Stimulated activated CD8-positive, alpha-beta memory T cell treated with anti-CD3 and anti-CD28 coated beads, Interleukin-4, amount 100 ng/mL, for 48 hours (primary cell): ENCODE measurements around the gene SLC7A8.
A peak's percentile ranks its signal among the peaks of the same experiment; 100 is the strongest.

Experiments
- DNase-seq: peaks from one replicate; pipeline ENCODE4 v3.0.0-alpha.2; 2020

The SLC7A8 gene

GRCh38 chr14:23182372-23183157 lies 895 bp downstream of the SLC7A8 start:
- DNase-seq, result peak; percentile 58

DNA sequence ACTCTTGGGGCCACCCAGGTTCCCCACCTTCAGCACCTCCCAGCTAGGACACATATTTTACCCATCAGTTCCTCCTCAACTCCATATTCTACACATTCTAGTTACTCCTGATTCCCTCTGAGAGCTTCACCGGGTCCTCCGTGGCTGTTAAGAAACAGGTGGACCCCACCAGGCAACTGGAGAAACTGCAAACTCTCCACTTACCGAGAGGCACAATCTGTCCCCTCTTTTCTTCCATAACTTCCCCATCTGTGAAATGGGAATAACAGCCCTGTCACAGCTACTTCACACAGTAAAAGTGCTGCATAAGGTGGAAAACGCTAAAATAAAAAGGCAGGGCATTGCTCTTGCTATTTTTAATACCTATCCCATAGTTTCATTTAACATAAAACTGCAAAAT lies 1.5 kb downstream of the SLC7A8 start:
- DNase-seq, result no peak

- no peak for DNase-seq
Observed at GRCh38 chr14:23181453-23181852, 2.0 kb downstream of the SLC7A8 start.

DNA sequence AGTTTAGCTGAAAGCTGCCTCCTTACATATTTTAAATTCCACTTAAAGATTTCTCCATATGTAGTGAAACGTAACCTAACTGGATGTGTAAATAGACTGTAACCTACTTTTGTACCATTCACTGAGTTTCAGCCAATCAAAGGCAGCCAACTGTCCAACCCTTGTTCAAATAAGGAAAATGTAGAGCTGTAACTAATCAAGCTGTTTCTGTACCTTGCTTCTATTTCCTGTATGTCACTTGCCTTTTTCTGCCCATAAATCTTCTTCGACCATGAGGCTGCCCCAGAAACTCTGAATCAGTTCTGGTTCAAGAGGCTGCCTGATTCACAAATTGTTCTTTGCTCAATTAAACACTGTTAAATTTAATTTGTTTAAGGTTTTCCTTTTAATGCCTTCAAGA lies 6.3 kb downstream of the SLC7A8 start:
- DNase-seq, result no peak

- DNase-seq, result no peak
Observed at GRCh38 chr14:23175823-23176222, 7.6 kb downstream of the SLC7A8 start.

GRCh38 chr14:23174296-23175184 lies 8.9 kb downstream of the SLC7A8 start:
- DNase-seq, result no peak

GRCh38 chr14:23173796-23174195 lies 9.7 kb downstream of the SLC7A8 start:
- DNase-seq, result no peak

GRCh38 chr14:23173031-23173430 lies 10.4 kb downstream of the SLC7A8 start:
- no peak for DNase-seq

GRCh38 chr14:23172574-23172973 lies 10.9 kb downstream of the SLC7A8 start:
- DNase-seq, result no peak

GRCh38 chr14:23172096-23172495 lies 11.4 kb downstream of the SLC7A8 start:
- DNase-seq, result no peak

- no peak for DNase-seq
Observed at GRCh38 chr14:23171222-23171975, 12.1 kb downstream of the SLC7A8 start.

DNA sequence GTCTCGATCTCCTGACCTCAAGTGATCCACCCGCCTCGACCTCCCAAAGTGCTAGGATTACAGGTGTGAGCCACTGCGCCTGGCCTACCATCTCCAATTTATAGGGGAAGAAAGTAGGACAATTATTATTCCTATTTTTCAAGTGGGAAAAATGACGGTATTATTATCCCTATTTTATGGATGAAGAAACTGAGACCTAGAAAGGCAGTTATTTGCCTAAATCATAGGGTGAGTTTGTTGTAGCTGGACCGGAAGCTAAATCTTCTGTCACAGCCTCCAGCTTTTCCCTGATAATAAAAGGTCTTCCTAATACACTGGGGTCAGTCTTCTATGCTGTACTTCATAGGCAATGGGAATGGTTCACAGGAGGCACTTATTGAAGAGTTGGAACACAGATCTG lies 13.8 kb downstream of the SLC7A8 start:
- no peak for DNase-seq

- DNase-seq, result no peak
Observed at GRCh38 chr14:23168246-23168645, 15.2 kb downstream of the SLC7A8 start.

DNA sequence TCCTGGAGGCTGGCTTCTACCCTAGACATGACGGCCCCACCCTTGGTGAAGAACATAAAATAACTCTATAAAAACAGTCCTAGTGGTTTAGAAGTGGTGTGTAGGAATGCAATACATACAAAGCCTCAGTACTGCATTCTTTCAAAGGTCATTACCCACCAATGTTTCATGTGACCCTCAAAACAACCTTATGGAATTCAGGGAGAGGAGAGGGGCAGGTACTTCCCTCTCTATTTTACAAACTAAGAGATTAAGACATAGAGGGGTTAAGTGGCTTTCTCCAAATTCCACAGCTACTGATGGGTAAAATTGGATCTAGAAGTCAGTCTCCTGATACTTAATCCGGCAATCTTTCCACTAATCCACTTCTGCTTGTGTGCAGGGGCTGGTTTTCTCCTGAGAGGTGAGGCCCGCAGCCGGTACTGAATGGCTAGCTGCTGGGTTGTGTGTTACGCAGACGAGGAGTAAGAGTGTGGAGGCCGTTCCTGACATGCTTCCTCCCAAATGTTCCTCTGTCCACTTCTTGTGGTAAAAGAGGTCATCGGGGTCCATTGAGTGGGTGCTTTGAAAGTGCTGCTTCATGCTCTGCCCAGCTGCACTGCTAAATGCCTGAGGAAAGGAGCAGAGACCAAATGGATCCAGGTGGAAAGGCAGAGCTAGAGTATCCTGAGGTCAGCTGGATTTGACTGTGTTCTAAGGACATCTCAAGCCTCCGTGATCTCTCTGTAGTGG lies 16.2 kb downstream of the SLC7A8 start:
- DNase-seq, result no peak

GRCh38 chr14:23164949-23165348 lies 18.5 kb downstream of the SLC7A8 start:
- no peak for DNase-seq

- no peak for DNase-seq
Observed at GRCh38 chr14:23164250-23164649, 19.2 kb downstream of the SLC7A8 start.

GRCh38 chr14:23163830-23164229 lies 19.6 kb downstream of the SLC7A8 start:
- no peak for DNase-seq

DNA sequence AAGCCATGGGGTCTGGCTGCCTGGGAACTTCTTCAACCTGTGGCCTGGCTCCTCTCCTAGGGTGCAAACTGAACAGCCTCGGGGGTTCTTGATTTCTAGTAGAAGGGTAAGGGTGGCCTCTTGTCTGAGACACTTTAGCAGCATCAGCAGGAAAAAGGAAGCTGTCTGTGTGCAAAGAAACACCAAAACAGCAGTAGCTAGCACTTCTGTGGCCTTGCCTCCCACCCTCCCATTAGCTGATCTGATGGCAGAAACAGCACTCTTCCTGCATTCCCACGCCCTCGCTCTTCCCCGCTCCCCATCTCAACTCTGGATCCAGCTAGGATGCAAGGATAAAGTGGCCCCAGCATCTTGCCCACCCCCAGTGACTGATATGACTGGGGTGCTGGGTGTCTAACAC lies 20.7 kb downstream of the SLC7A8 start:
- no peak for DNase-seq

GRCh38 chr14:23162005-23162404 lies 21.5 kb downstream of the SLC7A8 start:
- no peak for DNase-seq

DNA sequence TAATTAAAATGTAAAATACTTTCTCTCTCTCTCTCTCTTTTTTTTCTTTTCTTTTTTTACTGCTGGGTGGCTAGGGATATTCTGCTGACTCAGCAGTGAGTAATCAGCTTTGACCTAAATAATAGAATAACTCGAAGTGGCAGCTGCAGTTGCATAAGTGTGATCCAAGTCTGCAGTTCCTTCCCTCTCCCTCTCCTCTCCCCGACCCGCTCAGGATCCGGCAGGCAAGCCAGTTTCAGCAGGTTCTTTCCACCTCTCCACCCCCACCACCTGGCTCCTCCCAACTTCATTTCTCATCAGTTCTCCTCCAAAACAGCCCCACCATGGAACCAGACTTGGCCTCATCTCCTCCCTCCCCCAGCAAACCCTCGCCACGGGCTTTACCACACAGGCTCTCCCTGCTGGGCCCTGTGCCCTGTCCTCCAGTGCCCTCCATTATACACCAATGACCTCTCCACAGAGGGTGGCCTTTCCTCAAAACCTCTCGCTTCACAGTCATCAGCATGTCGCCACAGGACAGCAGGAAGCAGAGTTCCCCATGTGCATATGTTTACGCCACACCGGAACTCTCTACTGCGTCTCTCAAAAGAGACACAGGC lies 22.4 kb downstream of the SLC7A8 start:
- DNase-seq, result no peak

DNA sequence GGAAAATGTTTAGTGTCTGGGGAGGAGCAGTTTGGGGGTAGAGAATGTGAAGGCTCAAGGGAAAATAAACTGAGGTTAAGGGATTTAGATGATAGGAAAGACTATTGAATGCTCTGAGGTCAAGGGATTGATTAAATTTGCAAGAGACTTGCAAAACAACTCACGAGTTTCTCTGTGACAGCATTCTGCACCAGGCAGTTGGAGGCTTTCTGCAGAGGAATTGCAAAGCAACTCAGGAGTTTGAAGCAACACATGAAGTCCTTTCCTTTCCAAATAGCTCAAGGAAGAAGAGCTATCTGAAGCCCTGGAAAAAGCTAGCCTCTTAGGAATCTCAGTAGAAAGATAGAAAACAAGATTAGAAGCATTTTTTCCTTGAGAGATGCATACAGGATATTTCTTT lies 23.9 kb downstream of the SLC7A8 start:
- DNase-seq, result no peak

GRCh38 chr14:23158779-23159178 lies 24.7 kb downstream of the SLC7A8 start:
- no peak for DNase-seq
